HEK293 (cell line): ENCODE results near the gene DNAJC4.

Experiments used
- AEBP2 ChIP-seq: fragments of 450-650 bp; formaldehyde crosslinking; IDR thresholded peaks from 2 replicates; pipeline ENCODE4 v1.5.1; 2016; ENCODE audit warnings: missing biosample characterization, missing genetic modification characterization, borderline replicate concordance
- EGR2 ChIP-seq: fragments of 450-650 bp; formaldehyde crosslinking; IDR thresholded peaks from 2 replicates; pipeline ENCODE4 v1.5.1; 2016; ENCODE audit warnings: low read depth, missing biosample characterization, missing genetic modification characterization
- GLI2 ChIP-seq: fragments of 450-650 bp; formaldehyde crosslinking; IDR thresholded peaks from 2 replicates; pipeline ENCODE4; 2017; ENCODE audit warnings: missing biosample characterization, missing genetic modification characterization, low read depth, borderline replicate concordance
- HIC1 ChIP-seq: fragments of 450-650 bp; formaldehyde crosslinking; IDR thresholded peaks from 2 replicates; pipeline ENCODE4 v1.5.1; 2016; ENCODE audit warnings: missing biosample characterization, missing genetic modification characterization
- HOXC10 ChIP-seq: sonication (generic); formaldehyde crosslinking; IDR thresholded peaks from 2 replicates; pipeline ENCODE4 v1.8.1; 2023; ENCODE audit warnings: mild to moderate bottlenecking, missing genetic modification reagents
- PATZ1 ChIP-seq: fragments of 450-650 bp; formaldehyde crosslinking; IDR thresholded peaks from 2 replicates; pipeline ENCODE4 v1.5.1; 2016; ENCODE audit warnings: missing biosample characterization, missing genetic modification characterization
- PRDM1 ChIP-seq: fragments of 450-650 bp; formaldehyde crosslinking; IDR thresholded peaks from 2 replicates; pipeline ENCODE4; 2016; ENCODE audit warnings: missing biosample characterization, missing genetic modification characterization
- WT1 ChIP-seq: fragments of 450-650 bp; formaldehyde crosslinking; IDR thresholded peaks from 2 replicates; pipeline ENCODE4 v1.5.1; 2016; ENCODE audit warnings: missing biosample characterization, missing genetic modification characterization
- ZBTB48 ChIP-seq: fragments of 450-650 bp; formaldehyde crosslinking; IDR thresholded peaks from 2 replicates; pipeline ENCODE4 v1.5.1; 2016; ENCODE audit warnings: missing biosample characterization, missing genetic modification characterization
- ZBTB6 ChIP-seq: fragments of 450-650 bp; formaldehyde crosslinking; IDR thresholded peaks from 2 replicates; pipeline ENCODE4 v1.5.1; 2017; ENCODE audit warnings: missing biosample characterization, missing genetic modification characterization
- ZNF114 ChIP-seq: fragments of 450-650 bp; formaldehyde crosslinking; IDR thresholded peaks from 2 replicates; pipeline ENCODE4 v1.5.0; 2017; ENCODE audit warnings: missing biosample characterization, missing genetic modification characterization
- ZNF132 ChIP-seq: fragments of 450-650 bp; formaldehyde crosslinking; IDR thresholded peaks from 2 replicates; pipeline ENCODE4 v1.5.1; 2017; ENCODE audit warnings: missing biosample characterization, missing genetic modification characterization, borderline replicate concordance
- ZNF157 ChIP-seq: fragments of 450-650 bp; formaldehyde crosslinking; IDR thresholded peaks from 2 replicates; pipeline ENCODE4 v1.5.1; 2016; ENCODE audit warnings: missing biosample characterization, missing genetic modification characterization
- ZNF16 ChIP-seq: fragments of 450-650 bp; formaldehyde crosslinking; IDR thresholded peaks from 2 replicates; pipeline ENCODE4 v1.5.1; 2016; ENCODE audit warnings: low read depth, missing biosample characterization, missing genetic modification characterization
- ZNF19 ChIP-seq: fragments of 450-650 bp; formaldehyde crosslinking; IDR thresholded peaks from 2 replicates; pipeline ENCODE4; 2016; ENCODE audit warnings: missing biosample characterization, missing genetic modification characterization, low read depth
- ZNF202 ChIP-seq: fragments of 450-650 bp; formaldehyde crosslinking; IDR thresholded peaks from 2 replicates; pipeline ENCODE4 v1.5.1; 2016; ENCODE audit warnings: missing biosample characterization, missing genetic modification characterization, borderline replicate concordance
- ZNF221 ChIP-seq: fragments of 450-650 bp; formaldehyde crosslinking; IDR thresholded peaks from 2 replicates; pipeline ENCODE4 v1.5.1; 2017; ENCODE audit warnings: missing biosample characterization, missing genetic modification characterization, borderline replicate concordance
- ZNF311 ChIP-seq: fragments of 450-650 bp; formaldehyde crosslinking; IDR thresholded peaks from 2 replicates; pipeline ENCODE4 v1.5.1; 2017; ENCODE audit warnings: missing biosample characterization, missing genetic modification characterization, borderline replicate concordance
- ZNF391 ChIP-seq: fragments of 450-650 bp; formaldehyde crosslinking; IDR thresholded peaks from 2 replicates; pipeline ENCODE4 v1.5.1; 2016; ENCODE audit warnings: low read depth, missing biosample characterization, missing genetic modification characterization, borderline replicate concordance
- ZNF473 ChIP-seq: fragments of 450-650 bp; formaldehyde crosslinking; IDR thresholded peaks from 2 replicates; pipeline ENCODE4 v1.5.1; 2017; ENCODE audit warnings: missing biosample characterization, missing genetic modification characterization
- ZNF48 ChIP-seq: fragments of 450-650 bp; formaldehyde crosslinking; IDR thresholded peaks from 2 replicates; pipeline ENCODE4 v1.5.1; 2016; ENCODE audit warnings: missing biosample characterization, missing genetic modification characterization
- ZNF544 ChIP-seq: fragments of 450-650 bp; formaldehyde crosslinking; IDR thresholded peaks from 2 replicates; pipeline ENCODE4 v1.5.0; 2017; ENCODE audit warnings: missing biosample characterization, missing genetic modification characterization
- ZNF549 ChIP-seq: fragments of 450-650 bp; IDR thresholded peaks from 2 replicates; pipeline ENCODE4 v1.5.1; 2018; ENCODE audit warnings: missing biosample characterization, missing genetic modification characterization, mild to moderate bottlenecking, inconsistent platforms, moderate library complexity
- ZNF558 ChIP-seq: fragments of 450-650 bp; formaldehyde crosslinking; IDR thresholded peaks from 2 replicates; pipeline ENCODE4 v1.5.1; 2016; ENCODE audit warnings: missing biosample characterization, missing genetic modification characterization
- ZNF560 ChIP-seq: fragments of 450-650 bp; formaldehyde crosslinking; IDR thresholded peaks from 2 replicates; pipeline ENCODE4 v1.5.1; 2017; ENCODE audit warnings: missing biosample characterization, missing genetic modification characterization, borderline replicate concordance
- ZNF624 ChIP-seq: fragments of 450-650 bp; formaldehyde crosslinking; IDR thresholded peaks from 2 replicates; pipeline ENCODE4 v1.5.1; 2017; ENCODE audit warnings: missing biosample characterization, missing genetic modification characterization
- ZNF639 ChIP-seq: fragments of 450-650 bp; formaldehyde crosslinking; IDR thresholded peaks from 2 replicates; pipeline ENCODE4 v1.5.1; 2016; ENCODE audit warnings: missing biosample characterization, missing genetic modification characterization
- ZNF660 ChIP-seq: fragments of 450-650 bp; IDR thresholded peaks from 2 replicates; pipeline ENCODE4 v1.5.1; 2018; ENCODE audit warnings: missing biosample characterization, mild to moderate bottlenecking, missing genetic modification characterization
- ZNF670 ChIP-seq: fragments of 450-650 bp; formaldehyde crosslinking; IDR thresholded peaks from 2 replicates; pipeline ENCODE4 v1.5.1; 2016; ENCODE audit warnings: missing biosample characterization, missing genetic modification characterization, low read depth
- ZNF76 ChIP-seq: fragments of 450-650 bp; formaldehyde crosslinking; IDR thresholded peaks from 2 replicates; pipeline ENCODE4; 2016; ENCODE audit warnings: low read depth, missing biosample characterization, missing genetic modification characterization, borderline replicate concordance
- ZNF768 ChIP-seq: fragments of 450-650 bp; formaldehyde crosslinking; IDR thresholded peaks from 2 replicates; pipeline ENCODE4 v1.5.1; 2018; ENCODE audit warnings: missing biosample characterization, mild to moderate bottlenecking, missing genetic modification characterization
- ZNF791 ChIP-seq: fragments of 450-650 bp; formaldehyde crosslinking; IDR thresholded peaks from 2 replicates; pipeline ENCODE4 v1.5.1; 2016; ENCODE audit warnings: missing biosample characterization, missing genetic modification characterization
- ZNF837 ChIP-seq: fragments of 450-650 bp; formaldehyde crosslinking; IDR thresholded peaks from 2 replicates; pipeline ENCODE4 v1.5.1; 2016; ENCODE audit warnings: missing biosample characterization, missing genetic modification characterization

The DNAJC4 gene

GRCh38 chr11:64241491-64242374 is 11.4 kb downstream of the DNAJC4 start (continued):
- TF ChIP-seq ZNF132 (tag by site-specific recombination) = no peak
- TF ChIP-seq PATZ1 (tag by site-specific recombination) = peak; percentile 76
- TF ChIP-seq ZNF768 (tag by site-specific recombination) = no peak
- no peak for TF ChIP-seq ZNF157 (tag by site-specific recombination)
- TF ChIP-seq ZNF48 (tag by site-specific recombination) = no peak
- TF ChIP-seq ZNF221 (tag by site-specific recombination) = no peak
- TF ChIP-seq GLI2 = no peak
- TF ChIP-seq HOXC10 = no peak
- TF ChIP-seq ZBTB48 (tag by site-specific recombination) = peak; percentile 60; the same call in 1 of the 2 replicates
- no peak for TF ChIP-seq ZNF660 (tag by site-specific recombination)
- TF ChIP-seq ZNF16 = no peak
- TF ChIP-seq ZNF670 (tag by site-specific recombination) = no peak
- TF ChIP-seq PRDM1 (tag by site-specific recombination) = no peak
- TF ChIP-seq ZNF624 (tag by site-specific recombination) = no peak
- TF ChIP-seq WT1 (tag by site-specific recombination) = peak; percentile 25; the same call in 1 of the 2 replicates
- TF ChIP-seq ZNF391 (tag by site-specific recombination) = no peak
- no peak for TF ChIP-seq ZNF837 (tag by site-specific recombination)
- TF ChIP-seq EGR2 = peak; percentile 75
- no peak for TF ChIP-seq AEBP2
- TF ChIP-seq ZNF791 (tag by site-specific recombination) = no peak
- no peak for TF ChIP-seq ZNF311
- no peak for TF ChIP-seq ZNF639
- TF ChIP-seq ZNF114 (tag by site-specific recombination) = no peak
- no peak for TF ChIP-seq ZNF549
- peak; percentile 30; the same call in 1 of the 2 replicates for TF ChIP-seq ZNF76 (tag by site-specific recombination)
- no peak for TF ChIP-seq ZNF19 (tag by site-specific recombination)
- peak; percentile 56; the same call in 1 of the 2 replicates for TF ChIP-seq HIC1 (tag by site-specific recombination)
- no peak for TF ChIP-seq ZBTB6 (tag by site-specific recombination)
- TF ChIP-seq ZNF544 = no peak
- TF ChIP-seq ZNF560 (tag by site-specific recombination) = no peak
- TF ChIP-seq ZNF558 (tag by site-specific recombination) = no peak
- no peak for TF ChIP-seq ZNF202 (tag by site-specific recombination)
- no peak for TF ChIP-seq ZNF473 (tag by site-specific recombination)
